ENCODE data around the gene SLC7A11.

The SLC7A11 gene

DNA sequence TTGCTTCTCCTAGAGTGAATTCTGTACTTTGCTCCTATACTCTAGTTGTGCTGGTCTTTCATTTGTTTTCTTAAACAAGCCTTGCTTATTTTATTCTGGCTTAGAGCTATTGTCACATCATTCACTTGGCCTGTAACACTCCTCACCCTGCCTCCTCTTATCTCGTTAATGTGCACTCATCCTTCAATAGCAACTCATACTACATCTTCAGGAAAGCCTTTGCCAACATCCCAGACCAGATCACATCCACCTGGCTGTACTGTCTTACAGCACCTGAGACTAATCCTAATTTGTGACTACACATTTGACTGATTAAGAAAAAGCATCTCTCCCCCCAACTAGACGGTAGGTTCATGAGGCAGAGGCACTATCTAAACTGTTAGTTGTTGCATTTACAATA, 80.8 kb downstream of the SLC7A11 start:
- no peak for DNase-seq

GRCh38 chr4:138158746-138159297, 83.3 kb downstream of the SLC7A11 start:
- DNase-seq, result no peak

DNA sequence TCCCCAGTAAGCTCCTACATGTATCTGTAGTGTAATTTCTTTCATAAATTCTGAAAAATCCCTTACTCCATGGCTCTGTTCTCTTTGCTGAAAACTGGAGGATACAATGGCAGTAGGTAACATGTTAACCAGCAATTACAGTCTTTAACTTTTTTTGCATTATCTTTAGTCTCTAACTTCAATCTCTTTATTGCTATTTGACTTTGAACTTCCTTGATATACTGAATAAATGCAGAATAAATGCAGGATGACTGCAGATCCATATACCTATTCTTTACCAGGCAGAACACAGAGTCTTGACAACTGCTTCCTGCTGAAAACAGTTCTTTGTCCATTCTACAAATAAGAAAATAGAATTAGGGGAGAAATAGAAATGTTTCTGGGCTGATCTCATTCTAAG, 101.3 kb downstream of the SLC7A11 start:
- DNase-seq, result no peak

DNA sequence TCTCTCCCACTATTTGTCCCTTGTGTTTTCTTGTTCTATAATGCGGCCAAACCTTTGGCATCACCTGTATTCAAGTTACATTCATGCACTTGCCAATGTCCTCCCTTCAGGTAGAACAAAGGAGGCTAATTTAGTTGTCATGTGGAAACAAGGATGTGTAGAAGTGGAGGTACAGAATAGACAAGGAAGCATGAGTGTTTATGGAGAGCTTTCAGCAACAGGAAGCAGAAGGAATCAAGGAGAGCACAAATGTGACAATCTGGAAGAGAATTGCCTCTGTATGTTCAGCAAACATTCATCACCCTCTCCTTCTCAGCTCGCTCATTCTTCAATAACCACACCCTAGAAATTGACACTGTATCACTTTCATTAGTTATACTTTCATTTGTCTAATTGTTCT, 103.4 kb downstream of the SLC7A11 start:
- no peak for DNase-seq

- DNase-seq, result no peak
Observed at GRCh38 chr4:138135610-138136009, 106.5 kb downstream of the SLC7A11 start.

GRCh38 chr4:138118270-138118669, 123.9 kb downstream of the SLC7A11 start:
- DNase-seq, result no peak

DNA sequence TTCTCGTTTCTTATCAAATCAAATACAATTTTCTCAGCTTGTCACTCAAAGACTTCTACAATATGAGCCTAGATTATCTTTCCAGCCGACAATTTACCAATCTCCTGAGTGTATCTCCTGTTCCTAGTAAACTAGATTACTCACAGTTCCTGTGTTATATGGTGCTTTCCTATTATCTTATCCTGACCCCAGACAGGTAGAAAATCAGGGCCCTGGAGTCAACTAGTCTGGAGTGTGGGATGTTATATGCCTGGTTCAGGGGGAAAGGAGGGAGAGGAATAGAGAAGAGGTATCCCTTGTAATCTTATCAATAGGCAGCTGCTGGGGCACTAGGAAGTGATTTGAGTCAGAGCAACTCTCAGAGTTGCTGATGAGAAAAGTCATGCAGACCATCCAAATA, 127.1 kb downstream of the SLC7A11 start:
- DNase-seq, result no peak

- no peak for DNase-seq
Observed at GRCh38 chr4:138114434-138114833, 127.7 kb downstream of the SLC7A11 start.

Measured in CD4-positive, alpha-beta T cell treated with Interleukin-6 for 4 hours (primary cell).